HepG2 (cell line): ENCODE measurements around the gene CALD1. TPM values are rescaled to one million over a fixed set of nuclear protein-coding genes. Genes with fewer than 3 reads are reported as not detected.

ENCODE experiments used
- ATAC-seq: fragments of 200-7000 bp; cut with Tn5 transposase; 3 replicates; pipeline ENCODE4 v1.9.1; 2020; ENCODE audit warnings: mild to moderate bottlenecking, moderate library complexity
- BruUV-seq: library from RNA; stranded (reverse); fragments of 400-500 nt; replicated peaks from 2 replicates; lab custom pipeline; 2021; lab: Mats Ljungman, UMichigan
- CTCF ChIA-PET: fragments of 300-600 bp; formaldehyde crosslinking; extraction: SDS; loops from one replicate; lab custom pipeline; 2021; ENCODE audit warnings: low total read pairs, inconsistent platforms, low intra/inter-chr PET ratio; lab: Yijun Ruan, JAX
- POLR2A ChIA-PET: fragments of 350-600 bp; sonication (Branson Sonifier 250); formaldehyde crosslinking; loops from one replicate; lab custom pipeline; 2020; ENCODE audit warnings: antibody characterized with exemption, inconsistent platforms; lab: Yijun Ruan, JAX
- DNase-seq: peaks from one replicate; pipeline ENCODE4 v3.0.0-alpha.2; 2015; ENCODE audit warnings: low spot score
- FAIRE-seq: peaks from 3 replicates; lab custom pipeline; 2011; peaks lifted over from hg19 to GRCh38; lab: Jason Lieb, UNC
- H2AFZ ChIP-seq: one replicate; pipeline ENCODE4 v1.6.1; 2011; ENCODE audit warnings: low read length, inconsistent platforms
- H3K27ac ChIP-seq: fragments of 300-600 bp; 3 replicates; pipeline ENCODE4 v1.8.0; 2011; ENCODE audit warnings: mixed run types, mild to moderate bottlenecking, mixed read lengths, low read length, inconsistent platforms; ENCODE audit not compliant: insufficient read depth; ENCODE audit errors: extremely low read length
- H3K27me3 ChIP-seq, 2 experiments: fragments of 200-600 bp in 1 of 2; 2 replicates in 1 of 2; 3 replicates in 1 of 2; pipeline versions ENCODE4 v1.6.0 to v1.8.0; 2011; ENCODE audit warnings: low read length in 2 of 2, mild to moderate bottlenecking in 2 of 2, moderate library complexity in 2 of 2, inconsistent platforms in 1 of 2; ENCODE audit not compliant: insufficient read depth in 2 of 2, control insufficient read depth in 1 of 2
- H3K36me3 ChIP-seq, 2 experiments: fragments of 200-600 bp in 1 of 2; replicated peaks in 1 of 2; 2 replicates in 1 of 2; 3 replicates in 1 of 2; pipeline versions ENCODE4 v1.5.1 to v1.8.0; 2011; ENCODE audit warnings: low read length in 2 of 2, inconsistent platforms in 1 of 2; ENCODE audit not compliant: insufficient read depth in 2 of 2, control insufficient read depth in 1 of 2
- H3K4me1 ChIP-seq: 2 replicates; pipeline ENCODE4 v1.5.1; 2012; ENCODE audit warnings: low read length, inconsistent platforms; ENCODE audit not compliant: insufficient read depth
- H3K4me2 ChIP-seq: 2 replicates; pipeline ENCODE4 v1.6.0; 2011; ENCODE audit warnings: low read depth, low read length, inconsistent platforms
- H3K4me3 ChIP-seq, 3 experiments: fragments of 200-600 bp in 1 of 3; sonication (generic), shearing (Covaris generic) in 1 of 3; replicated peaks in 1 of 3; 2 replicates each; pipeline ENCODE4 v1.5.1; 2011 to 2016; ENCODE audit warnings: low read length in 3 of 3, inconsistent platforms in 2 of 3, low read depth in 2 of 3, mild to moderate bottlenecking in 2 of 3, control low read depth in 1 of 3, mixed read lengths in 1 of 3; ENCODE audit not compliant: insufficient read depth in 1 of 3
- H3K79me2 ChIP-seq: one replicate; pipeline ENCODE4 v1.6.1; 2011; ENCODE audit warnings: low read length, inconsistent platforms; ENCODE audit not compliant: insufficient read depth
- H3K9ac ChIP-seq: 2 replicates; pipeline ENCODE4 v1.6.0; 2011; ENCODE audit warnings: mild to moderate bottlenecking, low read depth, low read length, inconsistent platforms; ENCODE audit not compliant: insufficient read depth
- H3K9me3 ChIP-seq: 2 replicates; pipeline ENCODE4 v1.5.1; 2012; ENCODE audit warnings: mild to moderate bottlenecking, low read length
- H4K20me1 ChIP-seq: 2 replicates; pipeline ENCODE4 v1.6.0; 2011; ENCODE audit warnings: inconsistent platforms, mild to moderate bottlenecking, low read length, moderate library complexity; ENCODE audit not compliant: insufficient read depth
- CENPX ChIP-seq: sonication (generic); formaldehyde crosslinking; IDR thresholded peaks from 2 replicates; pipeline ENCODE4 v1.9.0; 2021; ENCODE audit warnings: mild to moderate bottlenecking, missing genetic modification reagents, moderate library complexity
- HOXA3 ChIP-seq: sonication (generic); formaldehyde crosslinking; IDR thresholded peaks from 2 replicates; pipeline ENCODE4 v1.5.0; 2020; ENCODE audit warnings: missing genetic modification reagents
- HOXD1 ChIP-seq: sonication (generic); formaldehyde crosslinking; IDR thresholded peaks from 2 replicates; pipeline ENCODE4 v1.5.0; 2020; ENCODE audit warnings: missing genetic modification reagents
- KAT8 ChIP-seq: IDR thresholded peaks from 2 replicates; pipeline ENCODE4 v1.6.1; 2016; ENCODE audit warnings: missing genetic modification reagents, missing compliant biosample characterization
- KLF13 ChIP-seq: sonication (generic); formaldehyde crosslinking; IDR thresholded peaks from 2 replicates; pipeline ENCODE4 v1.4.0; 2020; ENCODE audit warnings: mild to moderate bottlenecking, missing genetic modification reagents
- RAD21 ChIP-seq: fragments of 450-650 bp; formaldehyde crosslinking; IDR thresholded peaks from 2 replicates; pipeline ENCODE4 v1.5.0; 2020; ENCODE audit warnings: mild to moderate bottlenecking
- SNAI1 ChIP-seq: sonication (generic); formaldehyde crosslinking; IDR thresholded peaks from 2 replicates; pipeline ENCODE4 v1.5.0; 2020; ENCODE audit warnings: mild to moderate bottlenecking, missing genetic modification reagents, borderline replicate concordance
- SNRNP70 ChIP-seq: fragments of 200-400 bp; formaldehyde crosslinking; IDR thresholded peaks from 2 replicates; pipeline ENCODE4 v1.6.1; 2017; ENCODE audit warnings: mild to moderate bottlenecking, low read depth, low read length, moderate library complexity
- XBP1 ChIP-seq: sonication (generic); formaldehyde crosslinking; IDR thresholded peaks from 2 replicates; pipeline ENCODE4 v1.5.0; 2020; ENCODE audit warnings: missing genetic modification reagents
- ZFP36L2 ChIP-seq: sonication (generic); formaldehyde crosslinking; IDR thresholded peaks from 2 replicates; pipeline ENCODE4 v1.4.0; 2020; ENCODE audit warnings: missing genetic modification reagents
- ZNF260 ChIP-seq: sonication (generic); formaldehyde crosslinking; IDR thresholded peaks from 2 replicates; pipeline ENCODE4 v1.4.0; 2020; ENCODE audit warnings: missing genetic modification reagents, low read depth, mild to moderate bottlenecking, borderline replicate concordance
- ZNF33A ChIP-seq: sonication (generic); formaldehyde crosslinking; IDR thresholded peaks from 2 replicates; pipeline ENCODE4 v1.5.1; 2020; ENCODE audit warnings: missing genetic modification reagents, mild to moderate bottlenecking, moderate library complexity, borderline replicate concordance
- ZNF34 ChIP-seq: sonication (generic); formaldehyde crosslinking; IDR thresholded peaks from 2 replicates; pipeline ENCODE4 v1.4.0; 2020; ENCODE audit warnings: mild to moderate bottlenecking, missing genetic modification reagents, borderline replicate concordance
- WGBS: methylation state at CpG from one replicate; pipeline ENCODE4 v1.1.6; 2017; ENCODE audit warnings: low lambda C conversion rate; 5-methylcytosine and 5-hydroxymethylcytosine counted together
- in situ Hi-C: cut with HindIII; loops from 2 replicates; pipeline ENCODE4 v1.10.0; 2017; ENCODE audit warnings: low pct_unique_long_range_greater_than_20kb; ENCODE audit not compliant: extremely low pct_ligation_motif_present
- intact Hi-C: fragments of 100-400 bp; cut with micrococcal nuclease; formaldehyde crosslinking; loops from one replicate; pipeline ENCODE4 v1.10.0; 2022; ENCODE audit not compliant: unreplicated experiment
- polyA plus RNA-seq, 8 experiments: library from polyadenylated mRNA; depleted of rRNA in 3 of 8; stranded (reverse) in 7 of 8; unstranded in 1 of 8; fragments of >200 nt; fragmentation: Illumina TruSeq in 4 of 8; extraction: Trizol in 4 of 8; gene quantifications; 2 replicates each; pipeline versions ENCODE4 v1.2.1 to v1.2.3, GENCODE V29; 2011 to 2016; ENCODE audit warnings: low read depth in 4 of 8, missing spikeins in 1 of 8, mixed read lengths in 1 of 8; ENCODE audit not compliant: insufficient read depth in 1 of 8
- total RNA-seq, 5 experiments: library from RNA; depleted of rRNA; stranded (reverse); fragments of >200 nt; fragmentation: Illumina TruSeq; extraction: Trizol; gene quantifications; 2 replicates each; pipeline ENCODE4 v1.2.3, GENCODE V29; 2016; ENCODE audit warnings: low read depth in 1 of 5
- TF ChIP-seq, protein P1 (sequence below), 2 experiments: sonication (generic) in 1 of 2; formaldehyde crosslinking in 1 of 2; IDR thresholded peaks; 2 replicates each; pipeline versions ENCODE4 v1.4.0 to v1.6.1; 2018 to 2020; ENCODE audit warnings: missing genetic modification reagents in 2 of 2, borderline replicate concordance in 1 of 2, low read depth in 1 of 2, mild to moderate bottlenecking in 1 of 2, missing biosample characterization in 1 of 2
- TF ChIP-seq, protein P2 (sequence below): sonication (generic); formaldehyde crosslinking; IDR thresholded peaks from 2 replicates; pipeline ENCODE4 v1.4.0; 2020; ENCODE audit warnings: low read depth, missing genetic modification reagents

Gene CALD1
- total and polyA plus RNA-seq, 2 of the 13 experiments (the other 11 are each of a cell fraction or from before 2014, with no cell fraction given) = 53.0 to 112 TPM

DNA sequence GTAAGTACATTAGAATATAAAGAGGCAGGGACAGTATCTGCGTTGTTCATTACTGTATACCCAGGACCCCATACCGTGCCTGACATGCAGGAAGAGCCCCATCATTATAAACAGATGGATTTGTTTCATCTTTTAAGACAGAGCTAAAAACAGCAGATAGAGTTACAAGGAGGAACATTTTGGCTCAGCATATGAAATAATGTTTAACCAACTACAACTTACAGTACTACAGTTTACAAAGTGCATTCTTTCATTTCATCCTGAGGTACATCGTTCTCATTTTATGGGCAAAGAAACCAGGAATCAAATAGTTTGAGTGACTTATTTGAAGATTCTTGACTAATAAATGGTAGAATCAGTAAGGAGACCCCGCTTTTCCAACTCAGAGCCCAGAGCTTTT lies 168.8 kb downstream of the CALD1 start:
- Histone ChIP-seq H3K27ac (no peak overlapping the region), H3K4me1 (peaks cover 23% of the 10 kb centered on the region), H3K9me3 (no peaks in the 10 kb centered on the region), H3K9ac (no peak overlapping the region), H3K4me3 (no peak overlapping the region), H3K79me2 (no peaks in the 10 kb centered on the region), H2AFZ (no peak overlapping the region), H3K27me3 (no peaks in the 10 kb centered on the region), H3K36me3 (peaks cover 9 to 69% of the 10 kb centered on the region in 2 experiments), H3K4me2 (no peak overlapping the region), H4K20me1 (no peaks in the 10 kb centered on the region)
- DNase-seq = no peak
- ChIA-PET POLR2A (no interaction called here), CTCF (no interaction called here)
- WGBS = 97% methylated on average over 4 of the region's 4 CpGs
- FAIRE-seq = no peak
- in situ Hi-C loops (no loop called here), intact Hi-C loops (loop anchor here (10.0 kb wide), 1 partner anchor 223 kb away; no protein-coding TSS in a partner anchor)
- no peak for ATAC-seq
- no peak for TF ChIP-seq XBP1
- TF ChIP-seq HOXD1 = no peak
- TF ChIP-seq ZFP36L2 = no peak
- TF ChIP-seq, protein P1, sequence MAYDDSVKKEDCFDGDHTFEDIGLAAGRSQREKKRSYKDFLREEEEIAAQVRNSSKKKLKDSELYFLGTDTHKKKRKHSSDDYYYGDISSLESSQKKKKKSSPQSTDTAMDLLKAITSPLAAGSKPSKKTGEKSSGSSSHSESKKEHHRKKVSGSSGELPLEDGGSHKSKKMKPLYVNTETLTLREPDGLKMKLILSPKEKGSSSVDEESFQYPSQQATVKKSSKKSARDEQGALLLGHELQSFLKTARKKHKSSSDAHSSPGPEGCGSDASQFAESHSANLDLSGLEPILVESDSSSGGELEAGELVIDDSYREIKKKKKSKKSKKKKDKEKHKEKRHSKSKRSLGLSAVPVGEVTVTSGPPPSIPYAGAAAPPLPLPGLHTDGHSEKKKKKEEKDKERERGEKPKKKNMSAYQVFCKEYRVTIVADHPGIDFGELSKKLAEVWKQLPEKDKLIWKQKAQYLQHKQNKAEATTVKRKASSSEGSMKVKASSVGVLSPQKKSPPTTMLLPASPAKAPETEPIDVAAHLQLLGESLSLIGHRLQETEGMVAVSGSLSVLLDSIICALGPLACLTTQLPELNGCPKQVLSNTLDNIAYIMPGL (CRISPR knock-in tag; IDR thresholded peaks at IDR 0.05; ENCODE audit: borderline replicate concordance in 1 of 2, low read depth in 1 of 2) = no peak
- no peak for TF ChIP-seq RAD21 (CRISPR knock-in tag)
- no peak for TF ChIP-seq ZNF34
- no TSS peak for BruUV-seq

DNA sequence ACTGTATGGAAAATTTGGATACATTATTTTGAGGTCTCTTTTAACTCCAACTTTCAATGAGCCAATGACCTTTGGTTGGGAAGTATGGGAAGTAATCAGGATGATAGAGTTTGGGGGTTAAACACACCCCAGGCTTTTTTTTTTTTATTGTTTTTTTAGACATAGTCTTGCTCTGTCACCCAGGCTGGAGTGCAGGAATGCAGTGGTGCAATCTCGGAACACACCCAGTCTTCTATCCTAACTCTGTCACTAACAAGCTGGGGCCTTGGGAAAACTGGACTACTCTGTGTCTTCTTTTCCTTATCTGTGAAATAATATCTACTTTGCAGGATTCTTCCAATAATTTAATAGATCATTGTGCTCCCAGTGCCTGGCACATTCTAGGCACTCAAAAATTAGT lies 169.3 kb downstream of the CALD1 start:
- Histone ChIP-seq H2AFZ (no peak overlapping the region), H4K20me1 (no peaks in the 10 kb centered on the region), H3K27me3 (no peaks in the 10 kb centered on the region), H3K4me1 (peaks cover 18% of the 10 kb centered on the region), H3K9me3 (no peaks in the 10 kb centered on the region), H3K4me3 (no peak overlapping the region), H3K79me2 (no peaks in the 10 kb centered on the region), H3K9ac (no peak overlapping the region), H3K36me3 (peaks cover 9 to 70% of the 10 kb centered on the region in 2 experiments), H3K4me2 (no peak overlapping the region), H3K27ac (no peak overlapping the region)
- in situ Hi-C loops (no loop called here), intact Hi-C loops (loop anchor here (10.0 kb wide), 1 partner anchor 224 kb away; no protein-coding TSS in a partner anchor)
- ATAC-seq = no peak
- ChIA-PET CTCF (no interaction called here), POLR2A (no interaction called here)
- no peak for FAIRE-seq
- no peak for DNase-seq
- WGBS = 88% methylated on average over 1 of the region's 1 CpG
- no TSS peak for BruUV-seq
- TF ChIP-seq SNAI1 (CRISPR knock-in tag) (no peak), KLF13 (no peak), SNRNP70 (no peak), CENPX (CRISPR knock-in tag) (no peak), ZNF33A (no peak), ZNF260 (CRISPR knock-in tag) (no peak), KAT8 (no peak), HOXA3 (CRISPR knock-in tag) (no peak)
- TF ChIP-seq, protein P2, sequence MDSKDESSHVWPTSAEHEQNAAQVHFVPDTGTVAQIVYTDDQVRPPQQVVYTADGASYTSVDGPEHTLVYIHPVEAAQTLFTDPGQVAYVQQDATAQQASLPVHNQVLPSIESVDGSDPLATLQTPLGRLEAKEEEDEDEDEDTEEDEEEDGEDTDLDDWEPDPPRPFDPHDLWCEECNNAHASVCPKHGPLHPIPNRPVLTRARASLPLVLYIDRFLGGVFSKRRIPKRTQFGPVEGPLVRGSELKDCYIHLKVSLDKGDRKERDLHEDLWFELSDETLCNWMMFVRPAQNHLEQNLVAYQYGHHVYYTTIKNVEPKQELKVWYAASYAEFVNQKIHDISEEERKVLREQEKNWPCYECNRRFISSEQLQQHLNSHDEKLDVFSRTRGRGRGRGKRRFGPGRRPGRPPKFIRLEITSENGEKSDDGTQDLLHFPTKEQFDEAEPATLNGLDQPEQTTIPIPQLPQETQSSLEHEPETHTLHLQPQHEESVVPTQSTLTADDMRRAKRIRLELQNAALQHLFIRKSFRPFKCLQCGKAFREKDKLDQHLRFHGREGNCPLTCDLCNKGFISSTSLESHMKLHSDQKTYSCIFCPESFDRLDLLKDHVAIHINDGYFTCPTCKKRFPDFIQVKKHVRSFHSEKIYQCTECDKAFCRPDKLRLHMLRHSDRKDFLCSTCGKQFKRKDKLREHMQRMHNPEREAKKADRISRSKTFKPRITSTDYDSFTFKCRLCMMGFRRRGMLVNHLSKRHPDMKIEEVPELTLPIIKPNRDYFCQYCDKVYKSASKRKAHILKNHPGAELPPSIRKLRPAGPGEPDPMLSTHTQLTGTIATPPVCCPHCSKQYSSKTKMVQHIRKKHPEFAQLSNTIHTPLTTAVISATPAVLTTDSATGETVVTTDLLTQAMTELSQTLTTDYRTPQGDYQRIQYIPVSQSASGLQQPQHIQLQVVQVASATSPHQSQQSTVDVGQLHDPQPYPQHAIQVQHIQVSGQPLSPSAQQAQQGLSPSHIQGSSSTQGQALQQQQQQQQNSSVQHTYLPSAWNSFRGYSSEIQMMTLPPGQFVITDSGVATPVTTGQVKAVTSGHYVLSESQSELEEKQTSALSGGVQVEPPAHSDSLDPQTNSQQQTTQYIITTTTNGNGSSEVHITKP = no peak
